BJ (cell line): ENCODE data around the gene APOF. TPM values are rescaled to one million over a fixed set of nuclear protein-coding genes. Genes with fewer than 3 reads are reported as not detected.

ENCODE experiments used
- CTCF ChIA-PET: fragments of 350-600 bp; formaldehyde crosslinking; extraction: SDS; loops from one replicate; lab custom pipeline; 2021; ENCODE audit warnings: antibody characterized with exemption, inconsistent platforms; lab: Yijun Ruan, JAX
- POLR2A ChIA-PET: fragments of 300-600 bp; sonication (Branson Sonifier 250); formaldehyde crosslinking; extraction: SDS; loops from one replicate; lab custom pipeline; 2021; ENCODE audit warnings: antibody characterized with exemption; lab: Charles Lee
- DNase-seq: peaks from one replicate; pipeline ENCODE4 v3.0.0-alpha.2; 2011; ENCODE audit warnings: low read depth
- H3K27me3 ChIP-seq: 2 replicates; pipeline ENCODE4 v1.6.0; 2011; ENCODE audit warnings: low read length; ENCODE audit not compliant: control insufficient read depth, insufficient read depth
- H3K36me3 ChIP-seq: 2 replicates; pipeline ENCODE4 v1.5.1; 2011; ENCODE audit warnings: low read length; ENCODE audit not compliant: control insufficient read depth, insufficient read depth
- H3K4me3 ChIP-seq: 2 replicates; pipeline ENCODE4 v1.5.1; 2011; ENCODE audit warnings: low read depth, mild to moderate bottlenecking, control low read depth, low read length
- polyA plus RNA-seq: library from polyadenylated mRNA; depleted of rRNA; stranded (reverse); fragments of >200 nt; gene quantifications from 2 replicates; pipeline ENCODE4 v1.2.3, GENCODE V29; 2011
- TF ChIP-seq, protein P1 (sequence below): IDR thresholded peaks from 2 replicates; pipeline ENCODE4 v1.5.1; 2011; ENCODE audit warnings: low read depth, mild to moderate bottlenecking, control low read depth, inconsistent platforms, low read length, moderate library complexity; ENCODE audit not compliant: insufficient read depth

APOF gene
- polyA plus RNA-seq, 1 experiment, result not detected

DNA sequence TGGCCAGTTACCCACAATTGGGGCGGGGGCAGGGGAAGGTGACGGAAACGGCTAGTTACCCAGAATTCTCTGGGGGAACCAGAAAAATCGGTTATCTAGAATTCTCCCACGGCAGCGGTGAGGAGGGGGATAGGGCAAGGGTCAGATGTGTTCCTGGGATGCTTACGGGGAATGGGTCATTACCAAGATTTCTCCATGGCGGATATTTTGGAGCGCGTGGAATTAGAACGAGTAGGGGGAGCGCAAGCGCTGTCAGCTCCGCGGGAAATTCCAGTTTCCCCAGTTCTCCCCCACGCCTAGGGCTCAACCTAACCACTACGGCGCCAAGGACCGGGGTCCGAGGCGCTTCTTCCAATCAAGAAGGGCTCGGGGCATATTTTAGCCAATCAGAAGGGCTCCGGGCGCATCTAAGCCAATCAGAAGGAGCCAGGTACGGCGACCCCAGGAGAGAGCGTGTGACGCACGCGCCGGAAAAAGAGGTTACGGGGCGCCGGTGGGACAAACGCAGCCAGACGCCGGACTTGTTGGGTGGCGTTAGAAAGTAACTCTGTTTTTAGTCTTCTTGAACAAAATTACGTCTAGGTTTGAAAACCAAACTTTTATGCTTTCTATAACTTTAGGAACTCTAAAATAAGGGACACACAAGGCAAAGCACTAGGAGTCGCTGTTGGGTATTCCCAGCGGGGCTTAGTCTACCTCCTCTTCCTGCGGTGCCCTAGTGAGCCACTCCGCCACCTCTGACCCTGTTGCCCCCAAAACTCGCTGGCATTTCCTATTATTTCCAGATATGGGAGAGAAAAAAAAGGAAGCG lies 28.8 kb downstream of the APOF start, which contains the start of gene PAN2:
PAN2 (minus strand) TSS at position 322 of the 811 bp plus-strand sequence. CDS start 906 bp downstream, outside the sequence.
- CTCF ChIA-PET, result interaction anchor here (0.6 to 2.1 kb wide), 12 partner anchors 9 to 304 kb away, joined by 3 to 8 read pairs (median 4); partner anchors contain the start of genes APOF and STAT2
- no peaks in the 10 kb centered on the region for H3K27me3 ChIP-seq
- H3K4me3 ChIP-seq, result peak within 1 kb of the TSS; percentile 48
- DNase-seq, result peak; percentile 84
- TF ChIP-seq, protein P1, sequence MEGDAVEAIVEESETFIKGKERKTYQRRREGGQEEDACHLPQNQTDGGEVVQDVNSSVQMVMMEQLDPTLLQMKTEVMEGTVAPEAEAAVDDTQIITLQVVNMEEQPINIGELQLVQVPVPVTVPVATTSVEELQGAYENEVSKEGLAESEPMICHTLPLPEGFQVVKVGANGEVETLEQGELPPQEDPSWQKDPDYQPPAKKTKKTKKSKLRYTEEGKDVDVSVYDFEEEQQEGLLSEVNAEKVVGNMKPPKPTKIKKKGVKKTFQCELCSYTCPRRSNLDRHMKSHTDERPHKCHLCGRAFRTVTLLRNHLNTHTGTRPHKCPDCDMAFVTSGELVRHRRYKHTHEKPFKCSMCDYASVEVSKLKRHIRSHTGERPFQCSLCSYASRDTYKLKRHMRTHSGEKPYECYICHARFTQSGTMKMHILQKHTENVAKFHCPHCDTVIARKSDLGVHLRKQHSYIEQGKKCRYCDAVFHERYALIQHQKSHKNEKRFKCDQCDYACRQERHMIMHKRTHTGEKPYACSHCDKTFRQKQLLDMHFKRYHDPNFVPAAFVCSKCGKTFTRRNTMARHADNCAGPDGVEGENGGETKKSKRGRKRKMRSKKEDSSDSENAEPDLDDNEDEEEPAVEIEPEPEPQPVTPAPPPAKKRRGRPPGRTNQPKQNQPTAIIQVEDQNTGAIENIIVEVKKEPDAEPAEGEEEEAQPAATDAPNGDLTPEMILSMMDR, result peak; percentile 78
- POLR2A ChIA-PET, result interaction anchor here (0.7 to 1.0 kb wide), 3 partner anchors 19 to 228 kb away, joined by 3 to 5 read pairs (median 4); partner anchors contain the start of gene CNPY2
- H3K36me3 ChIP-seq, result no peaks in the 10 kb centered on the region

DNA sequence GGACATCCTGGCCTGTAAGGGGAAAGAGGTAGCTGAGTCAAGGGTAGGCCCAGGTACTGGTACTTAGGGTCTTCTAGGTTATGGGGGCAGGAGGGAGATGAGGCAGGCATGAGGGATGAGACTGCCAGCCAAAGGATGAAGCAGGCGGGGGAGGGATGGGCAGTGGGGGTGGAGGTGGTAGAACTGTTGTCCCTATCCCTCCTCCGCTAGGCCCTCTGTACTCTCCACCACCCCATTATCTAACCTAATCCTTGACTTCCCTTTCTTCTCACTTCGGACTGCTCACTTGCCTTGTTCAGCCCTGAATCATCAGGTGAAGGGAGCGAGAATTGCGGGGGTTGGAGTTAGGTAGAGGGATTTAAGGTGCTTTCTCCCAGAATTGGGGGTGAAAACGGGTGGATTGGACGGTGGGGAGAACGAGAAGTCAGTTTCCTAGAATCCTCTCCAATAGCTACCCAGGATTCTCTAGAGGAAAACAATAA lies 29.4 kb downstream of the APOF start:
- DNase-seq, result no peak
- POLR2A ChIA-PET, result interaction anchor here (0.7 to 1.0 kb wide), 3 partner anchors 18 to 229 kb away, joined by 3 to 5 read pairs (median 4); partner anchors contain the start of gene CNPY2

DNA sequence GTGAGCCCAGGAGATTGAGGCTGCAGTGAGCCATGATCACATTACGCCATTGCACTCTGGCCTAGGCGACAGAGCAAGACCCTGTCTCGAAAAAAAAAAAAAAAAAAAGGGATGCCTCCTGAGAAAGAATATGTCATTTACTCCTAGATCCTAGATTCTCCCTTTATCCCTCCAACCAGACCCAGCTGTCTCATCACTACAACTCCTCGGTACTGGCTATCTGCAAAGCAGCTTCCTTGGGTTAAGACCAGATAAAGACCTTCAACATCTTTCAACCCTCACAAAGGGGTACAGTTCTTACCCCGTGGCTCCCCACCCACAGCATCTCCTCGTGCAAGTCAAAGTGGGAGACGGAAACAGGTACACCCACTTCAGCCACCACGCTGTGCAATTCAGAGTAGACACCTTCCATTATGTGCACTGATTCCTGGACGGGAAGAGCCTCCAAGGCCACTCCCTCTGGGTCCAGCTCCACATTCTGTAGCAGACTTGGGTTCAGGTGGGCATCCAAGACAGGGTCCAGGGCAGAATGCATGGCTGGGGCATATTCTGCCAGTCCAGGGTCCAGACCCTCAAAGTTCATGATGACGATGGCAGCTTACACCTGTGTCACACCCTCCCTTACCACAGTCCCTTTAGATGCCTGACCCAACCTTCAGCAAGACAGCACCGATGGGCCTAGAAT lies 30.0 kb downstream of the APOF start:
- H3K4me3 ChIP-seq, result peak overlapping the region; percentile 48
- TF ChIP-seq, protein P1, result no peak
- POLR2A ChIA-PET, result interaction anchor here (0.7 kb wide), 1 partner anchor 229 kb away, joined by 5 read pairs; no protein-coding TSS in a partner anchor
- no peak for DNase-seq
- no peaks in the 10 kb centered on the region for H3K27me3 ChIP-seq
- H3K36me3 ChIP-seq, result peaks cover 1% of the 10 kb centered on the region; the same call in 1 of the 2 replicates
- CTCF ChIA-PET, result interaction anchor here (1.0 to 2.1 kb wide), 5 partner anchors 10 to 132 kb away, joined by 3 to 5 read pairs (median 4); partner anchors contain the start of gene APOF

More for the DNA sequence above, 29.4 kb downstream of the APOF start:
- Histone ChIP-seq H3K27me3 (no peaks in the 10 kb centered on the region), H3K36me3 (no peaks in the 10 kb centered on the region; the same call in 1 of the 2 replicates), H3K4me3 (peak overlapping the region; percentile 48)
- CTCF ChIA-PET, result interaction anchor here (0.6 to 2.1 kb wide), 11 partner anchors 10 to 305 kb away, joined by 3 to 8 read pairs (median 4); partner anchors contain the start of genes APOF and STAT2
- TF ChIP-seq, protein P1, result no peak

DNA sequence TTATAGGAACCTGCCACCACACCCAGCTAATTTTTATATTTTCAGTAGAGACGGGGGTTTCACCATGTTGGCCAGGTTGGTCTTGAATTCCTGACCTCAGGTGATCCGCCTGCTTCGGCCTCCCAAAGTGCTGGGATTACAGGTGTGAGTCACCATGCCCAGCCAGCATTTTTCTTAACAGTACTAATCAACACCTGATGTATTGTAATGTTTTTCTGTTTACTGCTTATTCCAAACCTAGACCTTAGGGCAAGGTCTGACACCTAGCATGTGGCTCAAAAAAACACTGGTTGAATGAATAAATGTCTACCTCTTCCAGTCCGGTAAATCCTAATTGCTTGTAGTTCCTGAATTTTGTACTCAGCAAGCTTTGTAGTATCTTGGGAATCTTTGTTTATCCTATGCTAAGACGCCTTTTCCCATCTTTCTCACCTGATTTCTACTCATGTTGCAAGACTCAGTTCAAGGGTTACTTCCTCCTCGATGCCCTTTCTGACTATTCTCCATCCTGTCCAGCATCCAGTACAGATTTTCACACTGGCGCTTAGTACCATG lies 31.6 kb downstream of the APOF start:
- no peaks in the 10 kb centered on the region for H3K27me3 ChIP-seq
- POLR2A ChIA-PET, result no interaction called here
- CTCF ChIA-PET, result no interaction called here
- H3K4me3 ChIP-seq, result no peak overlapping the region
- no peak for DNase-seq
- TF ChIP-seq, protein P1, result no peak
- peaks cover 9% of the 10 kb centered on the region for H3K36me3 ChIP-seq
